A549 (cell line): ENCODE data around the gene CCDC7.

Experiments used
- MYC ChIP-seq: IDR thresholded peaks from 2 replicates; pipeline ENCODE4 v1.6.1; 2012; ENCODE audit warnings: mild to moderate bottlenecking, inconsistent platforms, low read length, improper control_type of control experiment, borderline replicate concordance
- TF ChIP-seq, protein P1 (sequence below): fragments of >200 bp; sonication (Bioruptor Twin); formaldehyde crosslinking; IDR thresholded peaks from 3 replicates; pipeline ENCODE4 v1.5.1; 2016
- TF ChIP-seq, protein P2 (sequence below): fragments of 250-450 bp; sonication (Bioruptor Pico); IDR thresholded peaks from 2 replicates; pipeline ENCODE4 v1.5.0; 2021; ENCODE audit warnings: mild to moderate bottlenecking, moderate library complexity, borderline replicate concordance

DNA sequence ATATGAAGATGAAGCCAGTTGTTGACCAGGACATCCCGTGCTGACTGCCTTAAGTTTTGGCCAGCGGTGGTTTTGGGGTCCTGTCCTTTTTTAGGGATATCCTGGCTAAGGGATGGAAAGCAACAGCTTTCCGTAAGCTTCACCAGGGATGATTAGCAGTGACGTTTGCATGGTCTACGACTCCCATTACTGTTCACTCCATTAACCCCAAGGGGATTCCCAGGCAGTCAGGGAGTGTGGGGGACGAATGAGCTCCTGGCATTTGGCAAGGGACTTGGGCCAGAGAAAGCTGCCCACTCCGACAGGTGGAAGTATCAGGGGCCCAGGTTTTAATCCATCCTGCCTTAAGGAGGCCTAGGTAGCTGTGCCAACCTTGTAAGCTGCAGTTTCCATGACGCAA lies 445.3 kb downstream of the CCDC7 start:
- TF ChIP-seq, protein P1, sequence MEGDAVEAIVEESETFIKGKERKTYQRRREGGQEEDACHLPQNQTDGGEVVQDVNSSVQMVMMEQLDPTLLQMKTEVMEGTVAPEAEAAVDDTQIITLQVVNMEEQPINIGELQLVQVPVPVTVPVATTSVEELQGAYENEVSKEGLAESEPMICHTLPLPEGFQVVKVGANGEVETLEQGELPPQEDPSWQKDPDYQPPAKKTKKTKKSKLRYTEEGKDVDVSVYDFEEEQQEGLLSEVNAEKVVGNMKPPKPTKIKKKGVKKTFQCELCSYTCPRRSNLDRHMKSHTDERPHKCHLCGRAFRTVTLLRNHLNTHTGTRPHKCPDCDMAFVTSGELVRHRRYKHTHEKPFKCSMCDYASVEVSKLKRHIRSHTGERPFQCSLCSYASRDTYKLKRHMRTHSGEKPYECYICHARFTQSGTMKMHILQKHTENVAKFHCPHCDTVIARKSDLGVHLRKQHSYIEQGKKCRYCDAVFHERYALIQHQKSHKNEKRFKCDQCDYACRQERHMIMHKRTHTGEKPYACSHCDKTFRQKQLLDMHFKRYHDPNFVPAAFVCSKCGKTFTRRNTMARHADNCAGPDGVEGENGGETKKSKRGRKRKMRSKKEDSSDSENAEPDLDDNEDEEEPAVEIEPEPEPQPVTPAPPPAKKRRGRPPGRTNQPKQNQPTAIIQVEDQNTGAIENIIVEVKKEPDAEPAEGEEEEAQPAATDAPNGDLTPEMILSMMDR: no peak
- TF ChIP-seq, protein P2, sequence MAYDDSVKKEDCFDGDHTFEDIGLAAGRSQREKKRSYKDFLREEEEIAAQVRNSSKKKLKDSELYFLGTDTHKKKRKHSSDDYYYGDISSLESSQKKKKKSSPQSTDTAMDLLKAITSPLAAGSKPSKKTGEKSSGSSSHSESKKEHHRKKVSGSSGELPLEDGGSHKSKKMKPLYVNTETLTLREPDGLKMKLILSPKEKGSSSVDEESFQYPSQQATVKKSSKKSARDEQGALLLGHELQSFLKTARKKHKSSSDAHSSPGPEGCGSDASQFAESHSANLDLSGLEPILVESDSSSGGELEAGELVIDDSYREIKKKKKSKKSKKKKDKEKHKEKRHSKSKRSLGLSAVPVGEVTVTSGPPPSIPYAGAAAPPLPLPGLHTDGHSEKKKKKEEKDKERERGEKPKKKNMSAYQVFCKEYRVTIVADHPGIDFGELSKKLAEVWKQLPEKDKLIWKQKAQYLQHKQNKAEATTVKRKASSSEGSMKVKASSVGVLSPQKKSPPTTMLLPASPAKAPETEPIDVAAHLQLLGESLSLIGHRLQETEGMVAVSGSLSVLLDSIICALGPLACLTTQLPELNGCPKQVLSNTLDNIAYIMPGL (CRISPR knock-in tag): no peak
- TF ChIP-seq MYC: no peak
